Right renal pelvis (tissue), 4 donors: ENCODE measurements around the gene C9orf43. TPM values are rescaled to one million over a fixed set of nuclear protein-coding genes. Genes with fewer than 3 reads are reported as not detected.
"Not testable (repeated sequence)": the region's sequence is repeated elsewhere in the genome, so short reads cannot be mapped to it uniquely, and the experiment has no call there.

Experiments
- DNase-seq, 4 donors: peaks; one replicate each; pipeline ENCODE4 v3.0.0-alpha.2; 2013; ENCODE audit warnings: low read depth in 4 of 4, low spot score in 3 of 4, missing footprints in 1 of 4
- polyA plus RNA-seq, 4 donors: library from polyadenylated mRNA; unstranded; fragments of 120-200 nt; gene quantifications; one replicate each; pipeline ENCODE4 v1.2.1, GENCODE V29; 2013; ENCODE audit not compliant: insufficient read length in 4 of 4

The C9orf43 gene
- polyA plus RNA-seq, 4 donors = 0.47 to 0.99 (median 0.81) TPM

- no peak for DNase-seq
Observed at GRCh38 chr9:113380869-113381378, 29.6 kb upstream of the C9orf43 start.

- not testable (repeated sequence) for DNase-seq
Observed at GRCh38 chr9:113381441-113381840, 29.1 kb upstream of the C9orf43 start.

- peak in 3 of 4 donors; percentile 40 to 60 (median 53) for DNase-seq
Observed at GRCh38 chr9:113381909-113382411, 28.6 kb upstream of the C9orf43 start.

GRCh38 chr9:113386571-113387393 is 23.8 kb upstream of the C9orf43 start:
- DNase-seq = no peak

GRCh38 chr9:113387560-113388230 is 22.9 kb upstream of the C9orf43 start:
- no peak for DNase-seq

- DNase-seq = no peak
Observed at GRCh38 chr9:113388833-113389232, 21.7 kb upstream of the C9orf43 start.

- no peak for DNase-seq
Observed at GRCh38 chr9:113389451-113389850, 21.1 kb upstream of the C9orf43 start.

- no peak for DNase-seq
Observed at GRCh38 chr9:113390192-113390960, 20.2 kb upstream of the C9orf43 start.

GRCh38 chr9:113391917-113392316 is 18.6 kb upstream of the C9orf43 start:
- DNase-seq = no peak

- DNase-seq = no peak
Observed at GRCh38 chr9:113393281-113393680, 17.3 kb upstream of the C9orf43 start.

- DNase-seq = no peak
Observed at GRCh38 chr9:113395000-113395861, 15.3 kb upstream of the C9orf43 start.

- DNase-seq = no peak
Observed at GRCh38 chr9:113397203-113397631, 13.3 kb upstream of the C9orf43 start.

GRCh38 chr9:113398796-113399195 is 11.8 kb upstream of the C9orf43 start:
- no peak for DNase-seq

GRCh38 chr9:113399646-113400200 is 10.8 kb upstream of the C9orf43 start:
- no peak for DNase-seq

GRCh38 chr9:113401027-113401792 is 9.3 kb upstream of the C9orf43 start, which contains the start of gene ALAD:
Gene ALAD (minus strand): TSS chr9:113401284. CDS start chr9:113393559, 7,725 bp downstream.
- DNase-seq = peak; percentile 97 to 98 (median 98)

- no peak for DNase-seq
Observed at GRCh38 chr9:113403646-113404045, 6.9 kb upstream of the C9orf43 start.

- not testable (repeated sequence) for DNase-seq
Observed at GRCh38 chr9:113406353-113406752, 4.2 kb upstream of the C9orf43 start.

- peak in 1 of 4 donors; percentile 38 for DNase-seq
Observed at GRCh38 chr9:113406873-113407511, 3.6 kb upstream of the C9orf43 start.
